Activated naive CD8-positive, alpha-beta T cell (primary cell): ENCODE results near the gene CRYGN.
A peak's percentile ranks its signal among the peaks of the same experiment; 100 is the strongest.

Experiments
- H3K27ac Mint-ChIP-seq: one replicate; pipeline ENCODE4 v1.8.0; 2021; ENCODE audit warnings: mixed read lengths
- H3K27me3 Mint-ChIP-seq: one replicate; pipeline ENCODE4 v1.8.0; 2021; ENCODE audit warnings: mixed read lengths
- H3K36me3 Mint-ChIP-seq: one replicate; pipeline ENCODE4 v1.8.0; 2021; ENCODE audit warnings: mixed read lengths
- H3K4me1 Mint-ChIP-seq: one replicate; pipeline ENCODE4 v1.8.0; 2021; ENCODE audit warnings: low read depth, mixed read lengths
- H3K4me3 Mint-ChIP-seq: one replicate; pipeline ENCODE4 v1.8.0; 2021; ENCODE audit warnings: mild to moderate bottlenecking, mixed read lengths
- H3K9me3 Mint-ChIP-seq: one replicate; pipeline ENCODE4 v1.8.0; 2021; ENCODE audit warnings: low read depth, mixed read lengths

Gene CRYGN

GRCh38 chr7:151439855-151440798 is at the start of gene CRYGN:
TSS of gene CRYGN (minus strand) at chr7:151440141. CDS start at chr7:151439917, 224 bp downstream.
- no peak within 1 kb of the TSS for H3K27ac Mint-ChIP-seq
- H3K4me1 Mint-ChIP-seq: peaks cover 38% of the 10 kb centered on the region
- H3K9me3 Mint-ChIP-seq: no peaks in the 10 kb centered on the region
- H3K27me3 Mint-ChIP-seq: no peaks in the 10 kb centered on the region
- peak within 1 kb of the TSS; percentile 66 for H3K4me3 Mint-ChIP-seq
- no peaks in the 10 kb centered on the region for H3K36me3 Mint-ChIP-seq

- Mint-ChIP-seq H3K27me3 (no peaks in the 10 kb centered on the region), H3K9me3 (no peaks in the 10 kb centered on the region), H3K36me3 (peaks cover 14% of the 10 kb centered on the region), H3K4me3 (no peak overlapping the region), H3K4me1 (peaks cover 26% of the 10 kb centered on the region), H3K27ac (no peak overlapping the region)
Observed at GRCh38 chr7:151489498-151489897, 49.6 kb upstream of the CRYGN start.

GRCh38 chr7:151488096-151488495 is 48.2 kb upstream of the CRYGN start:
- peaks cover 17% of the 10 kb centered on the region for H3K36me3 Mint-ChIP-seq
- no peak overlapping the region for H3K4me3 Mint-ChIP-seq
- no peak overlapping the region for H3K27ac Mint-ChIP-seq
- H3K27me3 Mint-ChIP-seq: no peaks in the 10 kb centered on the region
- peaks cover 16% of the 10 kb centered on the region for H3K4me1 Mint-ChIP-seq
- H3K9me3 Mint-ChIP-seq: no peaks in the 10 kb centered on the region

GRCh38 chr7:151487228-151487627 is 47.3 kb upstream of the CRYGN start:
- Mint-ChIP-seq H3K9me3 (no peaks in the 10 kb centered on the region), H3K4me3 (no peak overlapping the region), H3K36me3 (peaks cover 17% of the 10 kb centered on the region), H3K27me3 (no peaks in the 10 kb centered on the region), H3K4me1 (peaks cover 17% of the 10 kb centered on the region), H3K27ac (no peak overlapping the region)

- H3K27ac Mint-ChIP-seq: no peak overlapping the region
- H3K27me3 Mint-ChIP-seq: no peaks in the 10 kb centered on the region
- H3K36me3 Mint-ChIP-seq: peaks cover 15% of the 10 kb centered on the region
- H3K4me1 Mint-ChIP-seq: peaks cover 20% of the 10 kb centered on the region
- no peaks in the 10 kb centered on the region for H3K9me3 Mint-ChIP-seq
- H3K4me3 Mint-ChIP-seq: no peak overlapping the region
Observed at GRCh38 chr7:151486074-151486473, 46.1 kb upstream of the CRYGN start.

- H3K4me1 Mint-ChIP-seq: peaks cover 20% of the 10 kb centered on the region
- no peak overlapping the region for H3K27ac Mint-ChIP-seq
- H3K36me3 Mint-ChIP-seq: peaks cover 11% of the 10 kb centered on the region
- H3K27me3 Mint-ChIP-seq: no peaks in the 10 kb centered on the region
- no peaks in the 10 kb centered on the region for H3K9me3 Mint-ChIP-seq
- no peak overlapping the region for H3K4me3 Mint-ChIP-seq
Observed at GRCh38 chr7:151484971-151485707, 45.2 kb upstream of the CRYGN start.

- Mint-ChIP-seq H3K27me3 (no peaks in the 10 kb centered on the region), H3K36me3 (peaks cover 10% of the 10 kb centered on the region), H3K4me3 (no peak overlapping the region), H3K27ac (no peak overlapping the region), H3K4me1 (peaks cover 24% of the 10 kb centered on the region), H3K9me3 (no peaks in the 10 kb centered on the region)
Observed at GRCh38 chr7:151483711-151483983, 43.7 kb upstream of the CRYGN start.

GRCh38 chr7:151482883-151483710 is 43.2 kb upstream of the CRYGN start:
- peaks cover 10% of the 10 kb centered on the region for H3K36me3 Mint-ChIP-seq
- H3K27me3 Mint-ChIP-seq: no peaks in the 10 kb centered on the region
- H3K4me3 Mint-ChIP-seq: no peak overlapping the region
- H3K4me1 Mint-ChIP-seq: peaks cover 23% of the 10 kb centered on the region
- H3K27ac Mint-ChIP-seq: no peak overlapping the region
- no peaks in the 10 kb centered on the region for H3K9me3 Mint-ChIP-seq

GRCh38 chr7:151481650-151482505 is 41.9 kb upstream of the CRYGN start:
- Mint-ChIP-seq H3K4me1 (peaks cover 23% of the 10 kb centered on the region), H3K27ac (no peak overlapping the region)

GRCh38 chr7:151477867-151478266 is 37.9 kb upstream of the CRYGN start:
- peaks cover 14% of the 10 kb centered on the region for H3K4me1 Mint-ChIP-seq
- H3K27me3 Mint-ChIP-seq: no peaks in the 10 kb centered on the region
- peaks cover 3% of the 10 kb centered on the region for H3K36me3 Mint-ChIP-seq
- H3K27ac Mint-ChIP-seq: no peak overlapping the region
- H3K4me3 Mint-ChIP-seq: no peak overlapping the region
- no peaks in the 10 kb centered on the region for H3K9me3 Mint-ChIP-seq

More at GRCh38 chr7:151481650-151482505, 41.9 kb upstream of the CRYGN start:
- Mint-ChIP-seq H3K4me3 (no peak overlapping the region), H3K27me3 (no peaks in the 10 kb centered on the region), H3K9me3 (no peaks in the 10 kb centered on the region), H3K36me3 (peaks cover 10% of the 10 kb centered on the region)

- Mint-ChIP-seq H3K4me3 (no peak overlapping the region), H3K27ac (no peak overlapping the region), H3K4me1 (peaks cover 39% of the 10 kb centered on the region), H3K27me3 (no peaks in the 10 kb centered on the region), H3K9me3 (no peaks in the 10 kb centered on the region), H3K36me3 (peaks cover 15% of the 10 kb centered on the region)
Observed at GRCh38 chr7:151472644-151473380, 32.9 kb upstream of the CRYGN start.

GRCh38 chr7:151470711-151471110 is 30.8 kb upstream of the CRYGN start:
- Mint-ChIP-seq H3K36me3 (peaks cover 27% of the 10 kb centered on the region), H3K4me3 (no peak overlapping the region), H3K27ac (no peak overlapping the region), H3K9me3 (no peaks in the 10 kb centered on the region), H3K27me3 (no peaks in the 10 kb centered on the region), H3K4me1 (peaks cover 39% of the 10 kb centered on the region)

- peaks cover 33% of the 10 kb centered on the region for H3K36me3 Mint-ChIP-seq
- H3K4me3 Mint-ChIP-seq: no peak overlapping the region
- no peak overlapping the region for H3K27ac Mint-ChIP-seq
- peaks cover 39% of the 10 kb centered on the region for H3K4me1 Mint-ChIP-seq
- no peaks in the 10 kb centered on the region for H3K27me3 Mint-ChIP-seq
- no peaks in the 10 kb centered on the region for H3K9me3 Mint-ChIP-seq
Observed at GRCh38 chr7:151469281-151469680, 29.3 kb upstream of the CRYGN start.
